Measurements from ENCODE around the gene SEMA5B.

DNA sequence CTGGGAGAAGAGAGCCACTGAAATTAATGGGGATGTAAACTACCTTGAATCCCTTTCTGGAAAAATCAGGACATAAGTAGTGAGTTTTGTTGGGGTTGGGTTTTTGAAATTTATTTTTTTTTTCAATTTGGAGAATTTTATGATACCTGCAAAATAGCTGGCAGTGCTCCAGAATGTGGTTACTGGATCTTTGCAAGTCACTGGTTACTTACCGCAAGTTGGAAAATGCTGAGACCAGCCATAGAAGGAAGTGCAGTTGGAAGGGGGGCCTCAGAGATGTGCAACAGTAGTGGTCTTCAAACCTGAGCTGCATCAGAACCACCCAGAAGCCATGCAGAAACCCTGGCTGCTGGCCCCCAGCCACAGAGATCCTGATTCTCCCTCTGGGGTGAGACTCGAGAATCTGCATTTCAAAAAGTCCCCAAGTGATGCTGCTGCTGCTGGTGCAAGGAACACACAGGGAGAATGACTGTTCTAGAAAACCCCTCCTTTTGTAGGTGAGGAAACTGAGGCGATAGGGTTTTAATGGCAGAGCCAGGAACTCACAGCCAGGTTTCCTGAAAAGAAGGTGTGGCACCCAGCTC, 39.7 kb downstream of the SEMA5B start:
- TF ChIP-seq, protein P1, sequence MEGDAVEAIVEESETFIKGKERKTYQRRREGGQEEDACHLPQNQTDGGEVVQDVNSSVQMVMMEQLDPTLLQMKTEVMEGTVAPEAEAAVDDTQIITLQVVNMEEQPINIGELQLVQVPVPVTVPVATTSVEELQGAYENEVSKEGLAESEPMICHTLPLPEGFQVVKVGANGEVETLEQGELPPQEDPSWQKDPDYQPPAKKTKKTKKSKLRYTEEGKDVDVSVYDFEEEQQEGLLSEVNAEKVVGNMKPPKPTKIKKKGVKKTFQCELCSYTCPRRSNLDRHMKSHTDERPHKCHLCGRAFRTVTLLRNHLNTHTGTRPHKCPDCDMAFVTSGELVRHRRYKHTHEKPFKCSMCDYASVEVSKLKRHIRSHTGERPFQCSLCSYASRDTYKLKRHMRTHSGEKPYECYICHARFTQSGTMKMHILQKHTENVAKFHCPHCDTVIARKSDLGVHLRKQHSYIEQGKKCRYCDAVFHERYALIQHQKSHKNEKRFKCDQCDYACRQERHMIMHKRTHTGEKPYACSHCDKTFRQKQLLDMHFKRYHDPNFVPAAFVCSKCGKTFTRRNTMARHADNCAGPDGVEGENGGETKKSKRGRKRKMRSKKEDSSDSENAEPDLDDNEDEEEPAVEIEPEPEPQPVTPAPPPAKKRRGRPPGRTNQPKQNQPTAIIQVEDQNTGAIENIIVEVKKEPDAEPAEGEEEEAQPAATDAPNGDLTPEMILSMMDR (IDR thresholded peaks at IDR 0.05; ENCODE audit: poor library complexity, severe bottlenecking) = no peak
- TF ChIP-seq EZH2 (IDR thresholded peaks at IDR 0.05; ENCODE audit: borderline replicate concordance, insufficient read depth, low read length, poor library complexity, severe bottlenecking) (no peak), RAD21 (conservative IDR thresholded peaks at IDR 0.05) (no peak), TAF1 (IDR thresholded peaks at IDR 0.05; ENCODE audit: low read depth) (no peak), SMC3 (conservative IDR thresholded peaks at IDR 0.05; ENCODE audit: poor library complexity) (no peak), EP300 (conservative IDR thresholded peaks at IDR 0.05; ENCODE audit: poor library complexity, severe bottlenecking) (no peak), POLR2AphosphoS5 (IDR thresholded peaks at IDR 0.05) (no peak)
- TF ChIP-seq, protein P2, sequence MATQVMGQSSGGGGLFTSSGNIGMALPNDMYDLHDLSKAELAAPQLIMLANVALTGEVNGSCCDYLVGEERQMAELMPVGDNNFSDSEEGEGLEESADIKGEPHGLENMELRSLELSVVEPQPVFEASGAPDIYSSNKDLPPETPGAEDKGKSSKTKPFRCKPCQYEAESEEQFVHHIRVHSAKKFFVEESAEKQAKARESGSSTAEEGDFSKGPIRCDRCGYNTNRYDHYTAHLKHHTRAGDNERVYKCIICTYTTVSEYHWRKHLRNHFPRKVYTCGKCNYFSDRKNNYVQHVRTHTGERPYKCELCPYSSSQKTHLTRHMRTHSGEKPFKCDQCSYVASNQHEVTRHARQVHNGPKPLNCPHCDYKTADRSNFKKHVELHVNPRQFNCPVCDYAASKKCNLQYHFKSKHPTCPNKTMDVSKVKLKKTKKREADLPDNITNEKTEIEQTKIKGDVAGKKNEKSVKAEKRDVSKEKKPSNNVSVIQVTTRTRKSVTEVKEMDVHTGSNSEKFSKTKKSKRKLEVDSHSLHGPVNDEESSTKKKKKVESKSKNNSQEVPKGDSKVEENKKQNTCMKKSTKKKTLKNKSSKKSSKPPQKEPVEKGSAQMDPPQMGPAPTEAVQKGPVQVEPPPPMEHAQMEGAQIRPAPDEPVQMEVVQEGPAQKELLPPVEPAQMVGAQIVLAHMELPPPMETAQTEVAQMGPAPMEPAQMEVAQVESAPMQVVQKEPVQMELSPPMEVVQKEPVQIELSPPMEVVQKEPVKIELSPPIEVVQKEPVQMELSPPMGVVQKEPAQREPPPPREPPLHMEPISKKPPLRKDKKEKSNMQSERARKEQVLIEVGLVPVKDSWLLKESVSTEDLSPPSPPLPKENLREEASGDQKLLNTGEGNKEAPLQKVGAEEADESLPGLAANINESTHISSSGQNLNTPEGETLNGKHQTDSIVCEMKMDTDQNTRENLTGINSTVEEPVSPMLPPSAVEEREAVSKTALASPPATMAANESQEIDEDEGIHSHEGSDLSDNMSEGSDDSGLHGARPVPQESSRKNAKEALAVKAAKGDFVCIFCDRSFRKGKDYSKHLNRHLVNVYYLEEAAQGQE (IDR thresholded peaks at IDR 0.05; ENCODE audit: borderline replicate concordance) = no peak
